Upper lobe of left lung (tissue), 6 donors: ENCODE data around the gene KCTD1. TPM values are rescaled to one million over a fixed set of nuclear protein-coding genes. Genes with fewer than 3 reads are reported as not detected.

Experiments
- ATAC-seq, 2 donors: fragments of 200-7000 bp; cut with Tn5 transposase; one replicate each; pipeline ENCODE4 v1.9.1; 2022; ENCODE audit warnings: mild to moderate bottlenecking in 2 of 2, moderate library complexity in 2 of 2; ENCODE audit not compliant: low FRiP score in 2 of 2
- DNase-seq, 2 donors: peaks; one replicate each; pipeline ENCODE4 v3.0.0-alpha.2; 2019 to 2020
- H3K27ac ChIP-seq, 4 donors: fragments of 200-600 bp; sonication (generic); one replicate each; pipeline ENCODE4 v1.5.1; 2016 to 2019
- H3K27me3 ChIP-seq, 4 donors: fragments of 200-600 bp; sonication (generic); one replicate each; pipeline ENCODE4 v1.5.1; 2017 to 2019
- H3K36me3 ChIP-seq, 4 donors: fragments of 200-600 bp; sonication (generic); one replicate each; pipeline ENCODE4 v1.5.1; 2016 to 2019
- H3K4me1 ChIP-seq, 4 donors: fragments of 200-600 bp; sonication (generic); one replicate each; pipeline ENCODE4 v1.5.1; 2018 to 2019
- H3K4me3 ChIP-seq, 4 donors: fragments of 200-600 bp; sonication (generic); one replicate each; pipeline ENCODE4 v1.5.1; 2017 to 2019; ENCODE audit warnings: mild to moderate bottlenecking in 2 of 4, moderate library complexity in 1 of 4
- H3K9me3 ChIP-seq, 4 donors: fragments of 200-600 bp; sonication (generic); one replicate each; pipeline ENCODE4 v1.5.1; 2018 to 2019
- EP300 ChIP-seq, 4 donors: sonication (generic); formaldehyde crosslinking; IDR thresholded peaks; one replicate each; pipeline ENCODE4 v1.5.1; 2017; ENCODE audit warnings: antibody characterized with exemption in 4 of 4, control low read depth in 2 of 4
- POLR2A ChIP-seq, 4 donors: fragments of 450-650 bp; IDR thresholded peaks; one replicate each; pipeline ENCODE4 v1.5.1; 2016 to 2017; ENCODE audit warnings: antibody characterized with exemption in 4 of 4, mild to moderate bottlenecking in 2 of 4
- POLR2AphosphoS5 ChIP-seq, 2 donors: sonication (generic); formaldehyde crosslinking; IDR thresholded peaks; one replicate each; pipeline ENCODE4 v1.5.1; 2017; ENCODE audit warnings: antibody characterized with exemption in 2 of 2
- WGBS, 2 donors: methylation state at CpG; one replicate each; pipeline ENCODE4 v1.1.5; 2017 to 2018; 5-methylcytosine and 5-hydroxymethylcytosine counted together
- total RNA-seq, 6 donors: library from RNA; depleted of rRNA in 4 of 6; stranded (reverse); fragments of >200 nt in 4 of 6; gene quantifications; one replicate each; pipeline versions ENCODE4 v1.1.0 to v1.2.1, GENCODE V29; 2016 to 2021
- TF ChIP-seq, protein P1 (sequence below), 6 experiments: fragments of 450-650 bp in 4 of 6; fragments of 200-600 bp in 2 of 6; sonication (generic) in 2 of 6; IDR thresholded peaks; one replicate each; pipeline ENCODE4 v1.5.1; 2016 to 2019; ENCODE audit warnings: antibody characterized with exemption in 6 of 6
- donor health status: DM: no; HTN: no; CAD: no; lungs with moderate emphysema.
- donor health status: DM: no; HTN: yes; CAD: no; lungs with severe emphysema.

Gene KCTD1
- total RNA-seq, 6 donors from 2014 or later: 5.8 to 22.3 (median 14.1) TPM

DNA sequence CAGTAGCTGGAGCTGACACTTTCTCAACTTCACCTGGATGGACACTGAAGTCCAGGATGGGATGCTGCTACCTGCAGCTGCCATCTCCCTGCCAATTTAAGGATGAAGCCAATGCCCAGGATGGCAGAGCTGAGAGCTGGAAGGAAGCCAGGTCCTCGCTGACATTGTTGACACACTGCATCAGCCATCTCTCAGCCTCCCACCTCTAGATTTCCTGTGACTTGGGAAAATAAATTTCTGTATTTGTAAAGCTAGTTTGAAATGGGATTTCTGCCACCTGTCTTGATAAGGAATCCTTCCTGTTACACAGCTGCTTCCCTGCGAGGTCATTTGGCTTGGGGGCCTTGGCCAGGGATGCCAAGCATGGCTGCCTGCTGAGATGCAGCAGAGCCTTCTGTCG is 43.5 kb downstream of the KCTD1 start:
- TF ChIP-seq POLR2AphosphoS5 (IDR thresholded peaks at IDR 0.05) (no peak), EP300 (IDR thresholded peaks at IDR 0.05) (no peak)
- no peaks in the 10 kb centered on the region for H3K27me3 ChIP-seq
- peaks cover 0 to 3% (median 0%) of the 10 kb centered on the region in 4 donors for H3K36me3 ChIP-seq
- ATAC-seq (no peak), DNase-seq (no peak)
- no peaks in the 10 kb centered on the region for H3K9me3 ChIP-seq
- no peak overlapping the region for H3K27ac ChIP-seq
- 56 to 59% methylated on average over 3 of the region's 3 CpGs for WGBS, 2 donors
- no peaks in the 10 kb centered on the region for H3K4me1 ChIP-seq
- no peak overlapping the region for H3K4me3 ChIP-seq

DNA sequence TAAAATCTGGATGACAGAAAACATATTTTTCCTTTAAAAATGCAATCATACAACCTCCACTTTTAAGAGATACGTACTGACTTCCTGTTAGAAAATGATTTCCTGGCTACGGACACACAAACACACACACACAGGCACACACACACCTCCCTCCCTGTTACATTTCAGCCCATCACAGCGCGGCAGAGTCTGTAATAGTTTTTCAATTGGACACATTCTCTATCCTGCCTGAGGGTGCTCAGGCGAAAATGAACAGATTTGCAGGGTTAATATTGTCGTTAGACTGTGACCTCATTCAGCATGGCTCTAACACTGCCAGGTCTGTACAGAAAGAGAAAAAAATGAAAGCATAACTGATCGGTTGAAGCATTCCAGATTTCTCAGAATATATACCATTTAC is 45.0 kb downstream of the KCTD1 start:
- WGBS, 2 donors: 61 to 68% methylated on average over 7 of the region's 7 CpGs
- Histone ChIP-seq H3K4me1 (no peaks in the 10 kb centered on the region), H3K4me3 (no peak overlapping the region), H3K27me3 (no peaks in the 10 kb centered on the region), H3K27ac (no peak overlapping the region), H3K36me3 (peaks cover 0 to 3% (median 0%) of the 10 kb centered on the region in 4 donors), H3K9me3 (no peaks in the 10 kb centered on the region)
- DNase-seq: no peak
- TF ChIP-seq, protein P1, sequence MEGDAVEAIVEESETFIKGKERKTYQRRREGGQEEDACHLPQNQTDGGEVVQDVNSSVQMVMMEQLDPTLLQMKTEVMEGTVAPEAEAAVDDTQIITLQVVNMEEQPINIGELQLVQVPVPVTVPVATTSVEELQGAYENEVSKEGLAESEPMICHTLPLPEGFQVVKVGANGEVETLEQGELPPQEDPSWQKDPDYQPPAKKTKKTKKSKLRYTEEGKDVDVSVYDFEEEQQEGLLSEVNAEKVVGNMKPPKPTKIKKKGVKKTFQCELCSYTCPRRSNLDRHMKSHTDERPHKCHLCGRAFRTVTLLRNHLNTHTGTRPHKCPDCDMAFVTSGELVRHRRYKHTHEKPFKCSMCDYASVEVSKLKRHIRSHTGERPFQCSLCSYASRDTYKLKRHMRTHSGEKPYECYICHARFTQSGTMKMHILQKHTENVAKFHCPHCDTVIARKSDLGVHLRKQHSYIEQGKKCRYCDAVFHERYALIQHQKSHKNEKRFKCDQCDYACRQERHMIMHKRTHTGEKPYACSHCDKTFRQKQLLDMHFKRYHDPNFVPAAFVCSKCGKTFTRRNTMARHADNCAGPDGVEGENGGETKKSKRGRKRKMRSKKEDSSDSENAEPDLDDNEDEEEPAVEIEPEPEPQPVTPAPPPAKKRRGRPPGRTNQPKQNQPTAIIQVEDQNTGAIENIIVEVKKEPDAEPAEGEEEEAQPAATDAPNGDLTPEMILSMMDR (IDR thresholded peaks at IDR 0.05): no peak
- TF ChIP-seq POLR2A (IDR thresholded peaks at IDR 0.05): no peak
- TF ChIP-seq POLR2AphosphoS5 (IDR thresholded peaks at IDR 0.05): no peak
- TF ChIP-seq EP300 (IDR thresholded peaks at IDR 0.05): no peak
- ATAC-seq: no peak

DNA sequence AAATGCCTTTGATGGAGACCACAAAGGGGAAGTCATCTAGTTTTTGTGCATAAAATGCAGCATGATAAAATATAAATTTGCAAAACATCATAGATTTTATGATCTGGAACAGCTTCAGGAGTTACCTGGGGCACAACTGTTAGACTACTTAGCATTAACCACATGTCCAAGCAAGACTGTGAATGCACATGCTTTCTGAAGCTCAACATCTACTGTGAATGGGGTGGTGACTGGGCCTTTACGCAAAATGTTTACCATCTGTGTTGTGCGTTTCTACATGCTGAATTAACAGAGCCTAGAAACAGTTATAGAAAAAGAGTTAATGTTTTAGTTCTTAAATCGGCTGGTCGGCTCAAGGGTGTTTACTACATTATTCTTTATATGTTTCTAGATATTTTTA is 45.5 kb downstream of the KCTD1 start:
- H3K27me3 ChIP-seq: no peaks in the 10 kb centered on the region
- DNase-seq (no peak), ATAC-seq (no peak)
- no peak for TF ChIP-seq EP300 (IDR thresholded peaks at IDR 0.05)
- TF ChIP-seq, protein P1 (IDR thresholded peaks at IDR 0.05): no peak
- no peak for TF ChIP-seq POLR2AphosphoS5 (IDR thresholded peaks at IDR 0.05)
- no peak for TF ChIP-seq POLR2A (IDR thresholded peaks at IDR 0.05)
- 86 to 88% methylated on average over 4 of the region's 4 CpGs for WGBS, 2 donors
- peaks cover 0 to 3% (median 0%) of the 10 kb centered on the region in 4 donors for H3K36me3 ChIP-seq
- H3K27ac ChIP-seq: no peak overlapping the region
- H3K4me1 ChIP-seq: no peaks in the 10 kb centered on the region
- no peaks in the 10 kb centered on the region for H3K9me3 ChIP-seq
- H3K4me3 ChIP-seq: no peak overlapping the region

DNA sequence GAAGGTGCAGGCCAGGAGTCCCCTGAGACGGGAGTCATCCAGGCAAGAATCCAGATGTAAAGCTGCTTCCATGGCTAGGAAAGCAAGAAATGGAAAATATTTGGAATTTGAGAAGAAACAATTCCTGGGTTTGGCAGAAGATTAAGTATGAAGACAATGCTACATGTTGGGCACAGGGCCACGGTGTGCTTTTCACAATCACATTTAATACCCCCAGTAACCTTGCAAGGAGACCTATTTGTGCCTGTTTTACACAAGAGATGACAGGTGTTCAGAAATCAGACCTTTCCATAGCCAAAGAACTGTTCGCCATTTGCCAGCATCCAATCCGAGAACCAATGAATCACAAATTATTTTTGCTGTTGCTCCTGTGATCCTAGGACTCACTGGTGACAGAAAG is 50.5 kb downstream of the KCTD1 start:
- H3K4me1 ChIP-seq: no peaks in the 10 kb centered on the region
- H3K36me3 ChIP-seq: peaks cover 0 to 3% (median 0%) of the 10 kb centered on the region in 4 donors
- no peaks in the 10 kb centered on the region for H3K9me3 ChIP-seq
- no peak for DNase-seq
- 89 to 96% methylated on average over 4 of the region's 4 CpGs for WGBS, 2 donors
- no peak overlapping the region for H3K27ac ChIP-seq
- H3K4me3 ChIP-seq: no peak overlapping the region
- no peak for ATAC-seq
- H3K27me3 ChIP-seq: no peaks in the 10 kb centered on the region
- TF ChIP-seq, protein P1 (IDR thresholded peaks at IDR 0.05): no peak
- TF ChIP-seq POLR2A (IDR thresholded peaks at IDR 0.05) (no peak), EP300 (IDR thresholded peaks at IDR 0.05) (no peak), POLR2AphosphoS5 (IDR thresholded peaks at IDR 0.05) (no peak)

- ATAC-seq (no peak), DNase-seq (no peak)
- H3K36me3 ChIP-seq: peaks cover 0 to 3% (median 0%) of the 10 kb centered on the region in 4 donors
- H3K27ac ChIP-seq: no peak overlapping the region
- no peak for TF ChIP-seq POLR2A (IDR thresholded peaks at IDR 0.05)
- no peak for TF ChIP-seq EP300 (IDR thresholded peaks at IDR 0.05)
- TF ChIP-seq POLR2AphosphoS5 (IDR thresholded peaks at IDR 0.05): no peak
- TF ChIP-seq, protein P1 (IDR thresholded peaks at IDR 0.05): no peak
- 86 to 97% methylated on average over 1 of the region's 1 CpG for WGBS, 2 donors
- no peaks in the 10 kb centered on the region for H3K9me3 ChIP-seq
- no peaks in the 10 kb centered on the region for H3K27me3 ChIP-seq
- no peaks in the 10 kb centered on the region for H3K4me1 ChIP-seq
- H3K4me3 ChIP-seq: no peak overlapping the region
Measured at GRCh38 chr18:26496528-26496927, 51.8 kb downstream of the KCTD1 start.
